ENCODE data around the gene CALHM1. TPM values are rescaled to one million over a fixed set of nuclear protein-coding genes. Genes with fewer than 3 reads are reported as not detected.

The CALHM1 gene
- total and polyA plus RNA-seq, 2 of the 13 experiments (the other 11 are each of a cell fraction or from before 2014, with no cell fraction given) = 0.04 TPM; not detected in 1

DNA sequence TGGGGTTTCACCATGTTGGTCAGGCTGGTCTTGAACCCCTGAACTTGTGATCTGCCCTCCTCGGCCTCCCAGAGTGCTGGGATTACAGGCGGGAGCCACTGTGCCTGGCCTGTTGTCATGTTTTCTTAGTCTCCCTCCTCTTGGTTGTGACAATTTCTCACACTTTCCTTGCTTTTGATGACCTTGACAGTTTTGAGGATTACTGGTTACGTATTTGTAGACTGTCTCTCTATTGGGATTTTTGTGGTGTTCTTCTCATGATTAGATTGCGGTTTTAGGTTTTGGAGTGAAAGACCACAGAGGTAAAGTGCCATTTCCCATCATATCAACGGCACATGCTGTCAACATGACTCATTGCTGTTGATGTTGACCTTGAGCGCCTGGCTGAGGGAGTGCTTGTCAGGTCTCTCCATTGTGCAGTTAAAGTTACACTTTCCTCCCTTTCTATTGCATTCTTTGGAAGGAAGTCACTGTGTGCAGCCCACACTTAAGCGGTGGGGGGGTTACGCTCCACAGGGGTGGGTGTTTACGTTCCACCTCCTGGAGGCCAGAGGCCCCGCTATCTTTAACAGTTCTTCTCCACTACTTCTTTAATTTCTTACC is 45.6 kb upstream of the CALHM1 start (continued):
- TF ChIP-seq ZBTB3 (CRISPR knock-in tag; IDR thresholded peaks at IDR 0.05; ENCODE audit: borderline replicate concordance, low read depth) (no peak), SMC3 (IDR thresholded peaks at IDR 0.05; ENCODE audit: low read length) (no peak), NR2C2 (CRISPR knock-in tag; IDR thresholded peaks at IDR 0.05; ENCODE audit: borderline replicate concordance) (no peak), HOXA9 (CRISPR knock-in tag; IDR thresholded peaks at IDR 0.05; ENCODE audit: borderline replicate concordance) (no peak), KLF15 (CRISPR knock-in tag; IDR thresholded peaks at IDR 0.05; ENCODE audit: borderline replicate concordance) (no peak), ZNF274 (CRISPR knock-in tag; IDR thresholded peaks at IDR 0.05) (no peak), YEATS2 (CRISPR knock-in tag; IDR thresholded peaks at IDR 0.05; ENCODE audit: borderline replicate concordance) (peak; percentile 69; the same call in 1 of the 2 replicates), KLF16 (CRISPR knock-in tag; IDR thresholded peaks at IDR 0.05) (peak in 1 of 2 experiments; percentile 64; a peak in 2 of 4 replicates), ZNF816 (CRISPR knock-in tag; IDR thresholded peaks at IDR 0.05; ENCODE audit: borderline replicate concordance) (0 out of 2 replicates have a peak, but pooled peaks have one; percentile 36), SNRNP70 (IDR thresholded peaks at IDR 0.05; ENCODE audit: low read depth, low read length) (no peak), NCOA2 (CRISPR knock-in tag; IDR thresholded peaks at IDR 0.05) (peak; percentile 64), ZSCAN20 (CRISPR knock-in tag; IDR thresholded peaks at IDR 0.05; ENCODE audit: borderline replicate concordance) (no peak), ZNF431 (CRISPR knock-in tag; IDR thresholded peaks at IDR 0.05; ENCODE audit: borderline replicate concordance, low read depth) (0 out of 2 replicates have a peak, but pooled peaks have one; percentile 42), SALL1 (CRISPR knock-in tag; IDR thresholded peaks at IDR 0.05) (peak; percentile 80), ZNF772 (CRISPR knock-in tag; IDR thresholded peaks at IDR 0.05) (no peak), ZNF792 (CRISPR knock-in tag; IDR thresholded peaks at IDR 0.05) (peak; percentile 38; the same call in 1 of the 2 replicates), MEIS2 (CRISPR knock-in tag; IDR thresholded peaks at IDR 0.05) (peak; percentile 83; the same call in 1 of the 2 replicates), ZMYM3 (CRISPR knock-in tag; IDR thresholded peaks at IDR 0.05) (no peak), TP53 (CRISPR knock-in tag; conservative IDR thresholded peaks at IDR 0.05) (no peak), GPN1 (CRISPR knock-in tag; IDR thresholded peaks at IDR 0.05; ENCODE audit: borderline replicate concordance) (no peak), PHF21A (CRISPR knock-in tag; IDR thresholded peaks at IDR 0.05) (peak; percentile 46; the same call in 1 of the 2 replicates), ZC3H4 (CRISPR knock-in tag; IDR thresholded peaks at IDR 0.05; ENCODE audit: borderline replicate concordance) (no peak)
- TF ChIP-seq, protein P1, sequence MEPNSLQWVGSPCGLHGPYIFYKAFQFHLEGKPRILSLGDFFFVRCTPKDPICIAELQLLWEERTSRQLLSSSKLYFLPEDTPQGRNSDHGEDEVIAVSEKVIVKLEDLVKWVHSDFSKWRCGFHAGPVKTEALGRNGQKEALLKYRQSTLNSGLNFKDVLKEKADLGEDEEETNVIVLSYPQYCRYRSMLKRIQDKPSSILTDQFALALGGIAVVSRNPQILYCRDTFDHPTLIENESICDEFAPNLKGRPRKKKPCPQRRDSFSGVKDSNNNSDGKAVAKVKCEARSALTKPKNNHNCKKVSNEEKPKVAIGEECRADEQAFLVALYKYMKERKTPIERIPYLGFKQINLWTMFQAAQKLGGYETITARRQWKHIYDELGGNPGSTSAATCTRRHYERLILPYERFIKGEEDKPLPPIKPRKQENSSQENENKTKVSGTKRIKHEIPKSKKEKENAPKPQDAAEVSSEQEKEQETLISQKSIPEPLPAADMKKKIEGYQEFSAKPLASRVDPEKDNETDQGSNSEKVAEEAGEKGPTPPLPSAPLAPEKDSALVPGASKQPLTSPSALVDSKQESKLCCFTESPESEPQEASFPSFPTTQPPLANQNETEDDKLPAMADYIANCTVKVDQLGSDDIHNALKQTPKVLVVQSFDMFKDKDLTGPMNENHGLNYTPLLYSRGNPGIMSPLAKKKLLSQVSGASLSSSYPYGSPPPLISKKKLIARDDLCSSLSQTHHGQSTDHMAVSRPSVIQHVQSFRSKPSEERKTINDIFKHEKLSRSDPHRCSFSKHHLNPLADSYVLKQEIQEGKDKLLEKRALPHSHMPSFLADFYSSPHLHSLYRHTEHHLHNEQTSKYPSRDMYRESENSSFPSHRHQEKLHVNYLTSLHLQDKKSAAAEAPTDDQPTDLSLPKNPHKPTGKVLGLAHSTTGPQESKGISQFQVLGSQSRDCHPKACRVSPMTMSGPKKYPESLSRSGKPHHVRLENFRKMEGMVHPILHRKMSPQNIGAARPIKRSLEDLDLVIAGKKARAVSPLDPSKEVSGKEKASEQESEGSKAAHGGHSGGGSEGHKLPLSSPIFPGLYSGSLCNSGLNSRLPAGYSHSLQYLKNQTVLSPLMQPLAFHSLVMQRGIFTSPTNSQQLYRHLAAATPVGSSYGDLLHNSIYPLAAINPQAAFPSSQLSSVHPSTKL (CRISPR knock-in tag; IDR thresholded peaks at IDR 0.05) = peak; percentile 91
- TF ChIP-seq, protein P2, sequence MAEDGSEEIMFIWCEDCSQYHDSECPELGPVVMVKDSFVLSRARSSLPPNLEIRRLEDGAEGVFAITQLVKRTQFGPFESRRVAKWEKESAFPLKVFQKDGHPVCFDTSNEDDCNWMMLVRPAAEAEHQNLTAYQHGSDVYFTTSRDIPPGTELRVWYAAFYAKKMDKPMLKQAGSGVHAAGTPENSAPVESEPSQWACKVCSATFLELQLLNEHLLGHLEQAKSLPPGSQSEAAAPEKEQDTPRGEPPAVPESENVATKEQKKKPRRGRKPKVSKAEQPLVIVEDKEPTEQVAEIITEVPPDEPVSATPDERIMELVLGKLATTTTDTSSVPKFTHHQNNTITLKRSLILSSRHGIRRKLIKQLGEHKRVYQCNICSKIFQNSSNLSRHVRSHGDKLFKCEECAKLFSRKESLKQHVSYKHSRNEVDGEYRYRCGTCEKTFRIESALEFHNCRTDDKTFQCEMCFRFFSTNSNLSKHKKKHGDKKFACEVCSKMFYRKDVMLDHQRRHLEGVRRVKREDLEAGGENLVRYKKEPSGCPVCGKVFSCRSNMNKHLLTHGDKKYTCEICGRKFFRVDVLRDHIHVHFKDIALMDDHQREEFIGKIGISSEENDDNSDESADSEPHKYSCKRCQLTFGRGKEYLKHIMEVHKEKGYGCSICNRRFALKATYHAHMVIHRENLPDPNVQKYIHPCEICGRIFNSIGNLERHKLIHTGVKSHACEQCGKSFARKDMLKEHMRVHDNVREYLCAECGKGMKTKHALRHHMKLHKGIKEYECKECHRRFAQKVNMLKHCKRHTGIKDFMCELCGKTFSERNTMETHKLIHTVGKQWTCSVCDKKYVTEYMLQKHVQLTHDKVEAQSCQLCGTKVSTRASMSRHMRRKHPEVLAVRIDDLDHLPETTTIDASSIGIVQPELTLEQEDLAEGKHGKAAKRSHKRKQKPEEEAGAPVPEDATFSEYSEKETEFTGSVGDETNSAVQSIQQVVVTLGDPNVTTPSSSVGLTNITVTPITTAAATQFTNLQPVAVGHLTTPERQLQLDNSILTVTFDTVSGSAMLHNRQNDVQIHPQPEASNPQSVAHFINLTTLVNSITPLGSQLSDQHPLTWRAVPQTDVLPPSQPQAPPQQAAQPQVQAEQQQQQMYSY (CRISPR knock-in tag; IDR thresholded peaks at IDR 0.05) = no peak

Data from HepG2 (cell line).